Measurements from ENCODE around the gene TPM3. TPM values are rescaled to one million over a fixed set of nuclear protein-coding genes. Genes with fewer than 3 reads are reported as not detected.

TPM3 gene
- total RNA-seq, result 135 and 215 TPM in 2 replicates
- polyA plus RNA-seq, result 842 and 1,032 TPM in 2 replicates
- 607 and 696 TPM in 2 replicates for polyA plus RNA-seq (2012)
- 80.9 and 162 TPM in 2 replicates for polyA minus RNA-seq (ENCODE audit: low replicate concordance)

GRCh38 chr1:154191990-154192461 lies at the start of gene TPM3:
TSS of gene TPM3 (minus strand) at chr1:154192100. CDS start at chr1:154192018, 82 bp downstream.
- no peaks in the 10 kb centered on the region for H4K20me1 ChIP-seq (ENCODE audit: control insufficient read depth, extremely low read depth, insufficient read depth, low read length)
- no peaks in the 10 kb centered on the region for H3K79me2 ChIP-seq (ENCODE audit: control insufficient read depth, insufficient read depth, low read length)
- no peak within 1 kb of the TSS for H3K9ac ChIP-seq (ENCODE audit: insufficient read depth, low read length)
- no peak within 1 kb of the TSS for H2AFZ ChIP-seq (ENCODE audit: low read length)
- no peaks in the 10 kb centered on the region for H3K4me1 ChIP-seq (ENCODE audit: control insufficient read depth, extremely low read depth, insufficient read depth, low read length)
- H3K4me3 ChIP-seq (replicated peaks in 1 of 4; ENCODE audit: control extremely low read depth in 1 of 4, insufficient read depth in 1 of 4, low read depth in 3 of 4, low read length in 4 of 4), result no peak within 1 kb of the TSS
- peaks cover 28% of the 10 kb centered on the region for H3K27me3 ChIP-seq (ENCODE audit: control insufficient read depth, insufficient read depth, low read length)
- DNase-seq (ENCODE audit: low read depth in 2 of 2), result no peak
- H3K9me3 ChIP-seq (ENCODE audit: control insufficient read depth, insufficient read depth, low read depth, low read length), result no peaks in the 10 kb centered on the region
- H3K36me3 ChIP-seq (ENCODE audit: control insufficient read depth, insufficient read depth, low read length), result no peaks in the 10 kb centered on the region
- no peak within 1 kb of the TSS for H3K4me2 ChIP-seq (ENCODE audit: extremely low read depth, insufficient read depth, low read length)
- H3K27ac ChIP-seq (ENCODE audit: insufficient read depth, low read length), result no peak within 1 kb of the TSS
- TF ChIP-seq CTCF (conservative IDR thresholded peaks at IDR 0.05 in 1 of 2, IDR thresholded peaks at IDR 0.05 in 1 of 2; ENCODE audit: low read depth in 1 of 2, low read length in 2 of 2) (no peak), EZH2 (IDR thresholded peaks at IDR 0.05; ENCODE audit: low read length, missing control alignments) (no peak)

GRCh38 chr1:154240294-154240833 lies 48.5 kb upstream of the TPM3 start:
- H2AFZ ChIP-seq (ENCODE audit: low read length), result no peak overlapping the region
- TF ChIP-seq EZH2 (IDR thresholded peaks at IDR 0.05; ENCODE audit: low read length, missing control alignments) (no peak), CTCF (conservative IDR thresholded peaks at IDR 0.05 in 1 of 2, IDR thresholded peaks at IDR 0.05 in 1 of 2; ENCODE audit: low read depth in 1 of 2, low read length in 2 of 2) (no peak)
- no peak overlapping the region for H3K4me3 ChIP-seq (replicated peaks in 1 of 4; ENCODE audit: control extremely low read depth in 1 of 4, insufficient read depth in 1 of 4, low read depth in 3 of 4, low read length in 4 of 4)
- H3K9ac ChIP-seq (ENCODE audit: insufficient read depth, low read length), result no peak overlapping the region
- H3K27me3 ChIP-seq (ENCODE audit: control insufficient read depth, insufficient read depth, low read length), result no peaks in the 10 kb centered on the region
- H3K4me1 ChIP-seq (ENCODE audit: control insufficient read depth, extremely low read depth, insufficient read depth, low read length), result no peaks in the 10 kb centered on the region
- no peak overlapping the region for H3K27ac ChIP-seq (ENCODE audit: insufficient read depth, low read length)
- no peaks in the 10 kb centered on the region for H3K9me3 ChIP-seq (ENCODE audit: control insufficient read depth, insufficient read depth, low read depth, low read length)
- no peak for DNase-seq (ENCODE audit: low read depth in 2 of 2)
- no peak overlapping the region for H3K4me2 ChIP-seq (ENCODE audit: extremely low read depth, insufficient read depth, low read length)
- H3K79me2 ChIP-seq (ENCODE audit: control insufficient read depth, insufficient read depth, low read length), result peaks cover 26% of the 10 kb centered on the region
- no peaks in the 10 kb centered on the region for H4K20me1 ChIP-seq (ENCODE audit: control insufficient read depth, extremely low read depth, insufficient read depth, low read length)
- peaks cover 17% of the 10 kb centered on the region for H3K36me3 ChIP-seq (ENCODE audit: control insufficient read depth, insufficient read depth, low read length)

- Histone ChIP-seq H3K27ac (ENCODE audit: insufficient read depth, low read length) (no peak overlapping the region), H2AFZ (ENCODE audit: low read length) (no peak overlapping the region), H3K4me2 (ENCODE audit: extremely low read depth, insufficient read depth, low read length) (no peak overlapping the region), H3K9ac (ENCODE audit: insufficient read depth, low read length) (no peak overlapping the region), H3K79me2 (ENCODE audit: control insufficient read depth, insufficient read depth, low read length) (peaks cover 28% of the 10 kb centered on the region), H3K27me3 (ENCODE audit: control insufficient read depth, insufficient read depth, low read length) (no peaks in the 10 kb centered on the region), H3K9me3 (ENCODE audit: control insufficient read depth, insufficient read depth, low read depth, low read length) (no peaks in the 10 kb centered on the region), H3K4me1 (ENCODE audit: control insufficient read depth, extremely low read depth, insufficient read depth, low read length) (no peaks in the 10 kb centered on the region), H3K4me3 (replicated peaks in 1 of 4; ENCODE audit: control extremely low read depth in 1 of 4, insufficient read depth in 1 of 4, low read depth in 3 of 4, low read length in 4 of 4) (no peak overlapping the region), H3K36me3 (ENCODE audit: control insufficient read depth, insufficient read depth, low read length) (peaks cover 14% of the 10 kb centered on the region), H4K20me1 (ENCODE audit: control insufficient read depth, extremely low read depth, insufficient read depth, low read length) (no peaks in the 10 kb centered on the region)
- no peak for TF ChIP-seq CTCF (conservative IDR thresholded peaks at IDR 0.05 in 1 of 2, IDR thresholded peaks at IDR 0.05 in 1 of 2; ENCODE audit: low read depth in 1 of 2, low read length in 2 of 2)
- no peak for DNase-seq (ENCODE audit: low read depth in 2 of 2)
These were observed 47.6 kb upstream of the TPM3 start for GRCh38 chr1:154239491-154239890.

Data from fibroblast of lung (primary cell).